Measurements from ENCODE around the gene CASK.

GRCh38 chrX:41707218-41707617 lies 216.1 kb downstream of the CASK start:
- no peak for TF ChIP-seq CTCF (IDR thresholded peaks at IDR 0.05)
- TF ChIP-seq POLR2A (IDR thresholded peaks at IDR 0.05), result no peak

All from adrenal gland (tissue), 5 donors.